ENCODE measurements around the gene FABP7.

The FABP7 gene

DNA sequence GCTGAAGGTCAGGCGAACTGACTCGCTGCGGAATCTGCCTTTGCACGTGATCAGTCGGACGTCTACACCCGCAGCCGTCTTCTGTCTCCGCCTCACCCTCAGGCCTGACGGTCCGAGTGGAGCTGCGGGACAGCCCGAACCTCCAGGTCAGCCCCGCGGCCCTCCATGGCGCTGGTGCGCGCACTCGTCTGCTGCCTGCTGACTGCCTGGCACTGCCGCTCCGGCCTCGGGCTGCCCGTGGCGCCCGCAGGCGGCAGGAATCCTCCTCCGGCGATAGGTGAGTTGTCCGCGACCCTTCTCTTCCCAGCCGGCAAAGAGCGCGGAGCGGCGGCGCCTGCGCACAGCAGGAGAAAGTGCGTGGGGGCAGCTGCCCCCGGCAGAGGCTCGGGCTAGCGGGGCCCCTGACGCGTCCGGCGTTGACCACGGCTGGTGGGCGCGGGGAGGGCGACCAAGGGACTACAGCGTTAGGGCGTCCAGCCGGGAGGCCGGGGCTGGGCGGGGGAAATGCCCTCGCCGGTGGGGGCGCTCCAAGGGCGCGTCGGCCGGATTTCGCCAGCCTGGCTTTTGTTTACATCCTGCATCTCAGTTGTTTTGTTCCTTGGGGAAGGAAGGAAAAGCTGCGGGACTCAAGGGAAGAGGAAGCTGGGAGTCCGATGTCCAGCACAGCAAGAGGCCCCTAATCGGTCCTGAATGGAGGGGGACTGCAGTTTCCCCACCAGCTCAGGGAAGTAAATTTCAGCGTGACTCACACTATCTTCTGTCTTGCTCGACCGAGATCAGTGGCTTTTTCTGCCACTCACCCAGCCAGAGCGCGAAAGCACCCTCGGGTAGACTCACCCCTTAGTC, 9.9 kb downstream of the FABP7 start, which contains the start of gene SMPDL3A:
Gene SMPDL3A, plus strand, starts transcription at position 77 of the 846 bp plus-strand sequence. Its CDS starts 89 bp downstream, at position 166.
- Histone ChIP-seq H3K27me3 (ENCODE audit: low read depth, low read length) (peaks cover 11% of the 10 kb centered on the region), H3K4me2 (ENCODE audit: low read length) (peak within 1 kb of the TSS; percentile 83), H3K4me1 (ENCODE audit: low read length) (peaks cover 8% of the 10 kb centered on the region; the same call in 1 of the 2 replicates), H3K36me3 (replicated peaks; ENCODE audit: low read depth, low read length) (no peaks in the 10 kb centered on the region), H3K4me3 (ENCODE audit: low read length) (peak within 1 kb of the TSS; percentile 97), H4K20me1 (ENCODE audit: insufficient read depth, low read length) (no peaks in the 10 kb centered on the region), H3K79me2 (ENCODE audit: low read length) (no peaks in the 10 kb centered on the region), H3K27ac (ENCODE audit: low read length) (no peak within 1 kb of the TSS), H3K9ac (ENCODE audit: low read length) (peak within 1 kb of the TSS; percentile 73), H3K9me3 (ENCODE audit: insufficient read depth, low read length) (no peaks in the 10 kb centered on the region), H2AFZ (ENCODE audit: low read depth, low read length) (peak within 1 kb of the TSS; percentile 79)
- no peak for TF ChIP-seq EZH2phosphoT487 (IDR thresholded peaks at IDR 0.05; ENCODE audit: low read depth)
- TF ChIP-seq, protein P1, sequence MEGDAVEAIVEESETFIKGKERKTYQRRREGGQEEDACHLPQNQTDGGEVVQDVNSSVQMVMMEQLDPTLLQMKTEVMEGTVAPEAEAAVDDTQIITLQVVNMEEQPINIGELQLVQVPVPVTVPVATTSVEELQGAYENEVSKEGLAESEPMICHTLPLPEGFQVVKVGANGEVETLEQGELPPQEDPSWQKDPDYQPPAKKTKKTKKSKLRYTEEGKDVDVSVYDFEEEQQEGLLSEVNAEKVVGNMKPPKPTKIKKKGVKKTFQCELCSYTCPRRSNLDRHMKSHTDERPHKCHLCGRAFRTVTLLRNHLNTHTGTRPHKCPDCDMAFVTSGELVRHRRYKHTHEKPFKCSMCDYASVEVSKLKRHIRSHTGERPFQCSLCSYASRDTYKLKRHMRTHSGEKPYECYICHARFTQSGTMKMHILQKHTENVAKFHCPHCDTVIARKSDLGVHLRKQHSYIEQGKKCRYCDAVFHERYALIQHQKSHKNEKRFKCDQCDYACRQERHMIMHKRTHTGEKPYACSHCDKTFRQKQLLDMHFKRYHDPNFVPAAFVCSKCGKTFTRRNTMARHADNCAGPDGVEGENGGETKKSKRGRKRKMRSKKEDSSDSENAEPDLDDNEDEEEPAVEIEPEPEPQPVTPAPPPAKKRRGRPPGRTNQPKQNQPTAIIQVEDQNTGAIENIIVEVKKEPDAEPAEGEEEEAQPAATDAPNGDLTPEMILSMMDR (IDR thresholded peaks at IDR 0.05; ENCODE audit: low read depth, low read length) = peak; percentile 49

DNA sequence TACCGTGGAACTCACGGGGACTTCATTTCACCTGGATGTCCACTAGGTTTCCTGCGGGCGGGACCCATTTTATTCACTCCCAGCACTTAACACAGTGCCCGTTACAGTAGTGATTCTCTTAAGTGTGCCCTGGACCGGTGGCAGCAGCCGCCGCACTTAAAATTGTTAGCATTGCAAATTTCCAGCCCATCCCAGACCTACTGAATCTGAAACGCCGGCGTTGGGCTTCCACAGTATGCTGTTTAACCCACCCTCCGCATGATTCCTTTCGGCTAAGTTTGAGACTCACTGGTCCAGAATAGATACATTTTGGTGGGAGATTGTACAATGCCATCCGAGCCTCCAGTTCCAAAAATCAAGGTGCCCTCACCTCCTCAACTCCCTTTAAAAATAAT, 10.5 kb downstream of the FABP7 start:
- no peak for TF ChIP-seq EZH2phosphoT487 (IDR thresholded peaks at IDR 0.05; ENCODE audit: low read depth)
- TF ChIP-seq, protein P1 (IDR thresholded peaks at IDR 0.05; ENCODE audit: low read depth, low read length) = no peak
- peak overlapping the region; percentile 79 for H2AFZ ChIP-seq (ENCODE audit: low read depth, low read length)
- peak overlapping the region; percentile 83 for H3K4me2 ChIP-seq (ENCODE audit: low read length)
- no peaks in the 10 kb centered on the region for H3K9me3 ChIP-seq (ENCODE audit: insufficient read depth, low read length)
- H3K4me3 ChIP-seq (ENCODE audit: low read length) = peak overlapping the region; percentile 97
- no peak overlapping the region for H3K27ac ChIP-seq (ENCODE audit: low read length)
- no peaks in the 10 kb centered on the region for H3K36me3 ChIP-seq (replicated peaks; ENCODE audit: low read depth, low read length)
- H3K9ac ChIP-seq (ENCODE audit: low read length) = peak overlapping the region; percentile 73
- H3K27me3 ChIP-seq (ENCODE audit: low read depth, low read length) = peaks cover 11% of the 10 kb centered on the region
- H3K4me1 ChIP-seq (ENCODE audit: low read length) = peaks cover 8% of the 10 kb centered on the region; the same call in 1 of the 2 replicates
- H4K20me1 ChIP-seq (ENCODE audit: insufficient read depth, low read length) = no peaks in the 10 kb centered on the region
- no peaks in the 10 kb centered on the region for H3K79me2 ChIP-seq (ENCODE audit: low read length)

DNA sequence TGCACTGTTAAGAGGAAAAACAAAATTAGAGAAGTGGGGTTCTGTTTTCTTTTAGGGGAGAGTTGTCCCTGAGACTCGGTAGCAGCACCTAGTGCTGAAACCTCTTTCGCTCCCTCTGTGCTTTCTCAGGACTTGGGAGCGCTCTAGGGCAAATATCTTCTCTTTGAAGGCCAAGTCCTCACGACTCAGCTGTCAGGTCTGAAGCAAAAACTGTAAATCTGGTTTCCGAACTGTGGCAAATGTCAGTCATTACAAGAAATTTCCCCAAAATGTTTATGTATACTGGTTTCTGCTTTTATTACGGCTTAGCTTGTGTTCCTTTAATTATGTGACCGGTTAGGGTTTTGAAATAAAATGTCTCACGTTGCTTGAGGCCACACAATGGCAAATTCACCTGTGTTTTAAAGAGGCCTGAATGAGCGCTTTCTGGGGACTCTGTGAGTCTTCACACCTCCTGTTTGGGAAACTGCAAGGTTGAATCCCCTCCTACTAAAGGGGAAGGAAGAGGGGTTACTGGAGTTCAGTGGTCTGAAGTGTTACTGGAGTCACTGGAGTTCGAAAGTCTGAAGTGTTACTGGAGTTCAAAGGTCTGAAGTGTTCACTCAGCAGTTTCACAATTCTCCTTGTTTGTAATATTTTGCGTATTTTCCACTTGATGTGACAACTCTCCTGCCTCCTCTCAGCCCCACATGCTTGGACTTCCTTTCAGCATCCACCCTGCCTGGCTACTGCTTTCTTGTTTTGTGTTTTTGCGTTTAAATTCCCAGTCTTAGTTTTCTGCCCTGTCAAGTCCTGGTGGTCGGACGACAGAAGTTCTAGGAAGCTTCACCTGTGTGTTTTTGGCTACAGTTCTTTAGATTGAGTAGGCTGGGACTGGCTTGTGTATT, 11.2 kb downstream of the FABP7 start:
- H3K9ac ChIP-seq (ENCODE audit: low read length) = peak overlapping the region; percentile 73
- peaks cover 8% of the 10 kb centered on the region; the same call in 1 of the 2 replicates for H3K4me1 ChIP-seq (ENCODE audit: low read length)
- H3K4me2 ChIP-seq (ENCODE audit: low read length) = peak overlapping the region; percentile 83
- H3K27me3 ChIP-seq (ENCODE audit: low read depth, low read length) = peaks cover 11% of the 10 kb centered on the region
- TF ChIP-seq EZH2phosphoT487 (IDR thresholded peaks at IDR 0.05; ENCODE audit: low read depth) = no peak
- TF ChIP-seq, protein P1 (IDR thresholded peaks at IDR 0.05; ENCODE audit: low read depth, low read length) = no peak
- H2AFZ ChIP-seq (ENCODE audit: low read depth, low read length) = peak overlapping the region; percentile 79; the same call in 1 of the 2 replicates
- H3K9me3 ChIP-seq (ENCODE audit: insufficient read depth, low read length) = no peaks in the 10 kb centered on the region
- H4K20me1 ChIP-seq (ENCODE audit: insufficient read depth, low read length) = no peaks in the 10 kb centered on the region
- H3K4me3 ChIP-seq (ENCODE audit: low read length) = peak overlapping the region; percentile 97
- H3K27ac ChIP-seq (ENCODE audit: low read length) = no peak overlapping the region
- H3K79me2 ChIP-seq (ENCODE audit: low read length) = no peaks in the 10 kb centered on the region
- no peaks in the 10 kb centered on the region for H3K36me3 ChIP-seq (replicated peaks; ENCODE audit: low read depth, low read length)

Data from OCI-LY3 (cell line).